Measurements from ENCODE around the gene ELF5. TPM values are rescaled to one million over a fixed set of nuclear protein-coding genes. Genes with fewer than 3 reads are reported as not detected.

ELF5 gene
- total and polyA plus RNA-seq, 2 of the 8 experiments (the other 6 are each of a cell fraction or from before 2014, with no cell fraction given), result not detected

- Histone ChIP-seq H3K4me2 (ENCODE audit: insufficient read depth in 1 of 2, low read depth in 2 of 2, low read length in 2 of 2) (no peak overlapping the region), H2BK5ac (ENCODE audit: low read depth, low read length) (no peak overlapping the region), H3K23ac (ENCODE audit: insufficient read length) (no peak overlapping the region), H3K14ac (ENCODE audit: insufficient read length) (no peak overlapping the region), H3K9ac (replicated peaks in 1 of 4; ENCODE audit: extremely low read depth in 1 of 4, low read depth in 3 of 4, low read length in 3 of 4) (no peak overlapping the region), H3K27ac (ENCODE audit: low read depth, low read length) (no peak overlapping the region), H3K4me3 (ENCODE audit: extremely low read depth in 1 of 4, insufficient read depth in 2 of 4, low read depth in 3 of 4, low read length in 4 of 4) (no peak overlapping the region), H3K56ac (replicated peaks; ENCODE audit: insufficient read length, low read depth, low read length) (no peak overlapping the region), H2BK20ac (ENCODE audit: low read length) (no peak overlapping the region), H3K36me3 (ENCODE audit: control insufficient read depth in 2 of 4, insufficient read depth in 4 of 4, low read length in 3 of 4) (peaks cover 0 to 7% (median 1%) of the 10 kb centered on the region in 4 experiments; a peak in 3 of 8 replicates), H3K27me3 (replicated peaks in 1 of 4; ENCODE audit: control insufficient read depth in 3 of 4, extremely low read depth in 1 of 4, insufficient read depth in 3 of 4, low read length in 3 of 4) (no peaks in the 10 kb centered on the region), H3K4ac (replicated peaks; ENCODE audit: insufficient read length, low read depth, low read length) (no peak overlapping the region), H2AK5ac (ENCODE audit: low read depth, low read length) (no peak overlapping the region), H2BK12ac (ENCODE audit: low read depth, low read length) (no peak overlapping the region), H3K23me2 (ENCODE audit: low read depth, low read length) (no peaks in the 10 kb centered on the region), H3K79me1 (ENCODE audit: low read depth, low read length) (no peaks in the 10 kb centered on the region), H4K8ac (ENCODE audit: extremely low read depth, insufficient read depth, low read length) (no peak overlapping the region), H3K9me3 (ENCODE audit: insufficient read depth in 2 of 2, low read depth in 1 of 2, low read length in 1 of 2) (no peaks in the 10 kb centered on the region), H3K4me1 (replicated peaks in 1 of 4; ENCODE audit: control insufficient read depth in 3 of 4, insufficient read depth in 4 of 4, low read length in 3 of 4) (no peaks in the 10 kb centered on the region), H4K5ac (ENCODE audit: insufficient read length, low read depth, low read length) (no peak overlapping the region), H3K18ac (ENCODE audit: extremely low read depth, low read length) (no peak overlapping the region), H2BK120ac (replicated peaks; ENCODE audit: low read depth, low read length) (no peak overlapping the region), H2BK15ac (ENCODE audit: low read length) (no peak overlapping the region), H4K91ac (replicated peaks; ENCODE audit: insufficient read length, low read length) (no peak overlapping the region), H3K79me2 (ENCODE audit: control insufficient read depth in 1 of 2, insufficient read depth in 2 of 2, low read length in 2 of 2) (no peaks in the 10 kb centered on the region; a peak in 1 of 4 replicates), H4K20me1 (replicated peaks in 1 of 2; ENCODE audit: control insufficient read depth in 1 of 2, insufficient read depth in 2 of 2, low read length in 2 of 2) (no peaks in the 10 kb centered on the region), H2AFZ (ENCODE audit: low read length) (no peak overlapping the region)
- TF ChIP-seq RXRA (IDR thresholded peaks at IDR 0.05; ENCODE audit: insufficient read depth, low read depth, low read length) (no peak), TBP (IDR thresholded peaks at IDR 0.05; ENCODE audit: low read depth, low read length) (no peak)
- WGBS, 2 experiments (ENCODE audit: extremely low coverage in 1 of 2, insufficient coverage in 1 of 2, insufficient read length in 1 of 2, insufficient replicate concordance in 2 of 2, low coverage in 1 of 2, low lambda C conversion rate in 2 of 2, missing lambda C conversion rate in 1 of 2), result 88% methylated on average over 2 of the region's 2 CpGs; no CpG with 5 or more reads in 1 of the 2 experiments
- FAIRE-seq, result no peak
- ChIA-PET POLR2A (ENCODE audit: partially characterized antibody) (no interaction called here), CTCF (ENCODE audit: partially characterized antibody) (interaction anchor here (2.5 kb wide), 1 partner anchor 11 kb away, joined by 9 read pairs; no protein-coding TSS in a partner anchor)
- no peak for DNase-seq (ENCODE audit: low read depth in 1 of 2, low spot score in 2 of 2)
Observed at GRCh38 chr11:34457607-34458006, 56.0 kb downstream of the ELF5 start.

All from H1 (cell line).